Measurements from ENCODE around the gene TMEM163.

DNA sequence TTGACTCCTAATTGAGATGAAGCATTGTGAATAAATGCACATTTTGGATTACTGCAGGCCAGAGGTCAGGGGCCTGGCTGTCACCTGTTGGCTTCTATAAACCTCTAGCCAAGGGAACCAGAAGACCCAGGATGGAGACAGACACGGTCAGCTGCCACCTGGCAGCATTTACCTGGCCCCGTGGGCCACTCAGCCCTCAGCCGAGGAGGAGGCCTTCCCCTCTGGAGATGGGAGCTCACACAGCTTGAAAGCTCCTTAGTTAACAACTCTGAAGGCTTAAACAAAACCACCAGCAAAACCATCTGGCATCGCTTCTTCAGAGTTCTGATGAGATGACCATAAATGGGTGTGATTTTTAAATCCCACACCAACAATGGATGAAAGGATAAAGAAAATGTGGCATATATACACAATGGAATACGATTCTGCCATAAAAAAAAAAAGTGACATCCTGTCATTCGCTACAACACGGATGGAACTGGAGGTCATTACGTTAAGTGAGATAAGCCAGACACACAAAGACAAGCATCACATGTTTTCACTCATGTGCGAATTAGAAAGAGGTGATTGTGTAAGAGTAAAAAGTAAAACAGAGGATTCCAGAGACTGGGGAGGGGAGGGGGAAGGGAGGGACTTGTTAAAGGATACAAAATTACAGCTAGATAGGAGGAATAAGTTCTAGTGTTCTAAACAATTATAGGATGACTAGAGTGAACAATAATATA is 218.4 kb downstream of the TMEM163 start:
- TF ChIP-seq, protein P1, sequence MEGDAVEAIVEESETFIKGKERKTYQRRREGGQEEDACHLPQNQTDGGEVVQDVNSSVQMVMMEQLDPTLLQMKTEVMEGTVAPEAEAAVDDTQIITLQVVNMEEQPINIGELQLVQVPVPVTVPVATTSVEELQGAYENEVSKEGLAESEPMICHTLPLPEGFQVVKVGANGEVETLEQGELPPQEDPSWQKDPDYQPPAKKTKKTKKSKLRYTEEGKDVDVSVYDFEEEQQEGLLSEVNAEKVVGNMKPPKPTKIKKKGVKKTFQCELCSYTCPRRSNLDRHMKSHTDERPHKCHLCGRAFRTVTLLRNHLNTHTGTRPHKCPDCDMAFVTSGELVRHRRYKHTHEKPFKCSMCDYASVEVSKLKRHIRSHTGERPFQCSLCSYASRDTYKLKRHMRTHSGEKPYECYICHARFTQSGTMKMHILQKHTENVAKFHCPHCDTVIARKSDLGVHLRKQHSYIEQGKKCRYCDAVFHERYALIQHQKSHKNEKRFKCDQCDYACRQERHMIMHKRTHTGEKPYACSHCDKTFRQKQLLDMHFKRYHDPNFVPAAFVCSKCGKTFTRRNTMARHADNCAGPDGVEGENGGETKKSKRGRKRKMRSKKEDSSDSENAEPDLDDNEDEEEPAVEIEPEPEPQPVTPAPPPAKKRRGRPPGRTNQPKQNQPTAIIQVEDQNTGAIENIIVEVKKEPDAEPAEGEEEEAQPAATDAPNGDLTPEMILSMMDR (IDR thresholded peaks at IDR 0.05; ENCODE audit: low read depth, low read length, poor library complexity, severe bottlenecking): no peak
- TF ChIP-seq EZH2phosphoT487 (IDR thresholded peaks at IDR 0.05; ENCODE audit: borderline replicate concordance, low read length): no peak

Measured in DOHH2 (cell line).